PC-3 (cell line): ENCODE results near the gene TFRC. TPM values are rescaled to one million over a fixed set of nuclear protein-coding genes. Genes with fewer than 3 reads are reported as not detected.
"Not testable (repeated sequence)": the region's sequence is repeated elsewhere in the genome, so short reads cannot be mapped to it uniquely, and the experiment has no call there.

Experiments used
- ATAC-seq: fragments of 200-7000 bp; cut with Tn5 transposase; 2 replicates; pipeline ENCODE4 v1.9.1; 2020; ENCODE audit warnings: mild to moderate bottlenecking, moderate library complexity
- BruUV-seq: library from RNA; stranded (reverse); fragments of 400-500 nt; replicated peaks from 2 replicates; lab custom pipeline; 2021; lab: Mats Ljungman, UMichigan
- CTCF ChIA-PET: fragments of 300-600 bp; sonication (Branson Sonifier 250); formaldehyde crosslinking; loops from one replicate; lab custom pipeline; 2022; ENCODE audit warnings: antibody characterized with exemption; lab: Charles Lee
- POLR2A ChIA-PET: fragments of 300-600 bp; sonication (Branson Sonifier 250); formaldehyde crosslinking; loops from one replicate; lab custom pipeline; 2022; ENCODE audit warnings: antibody characterized with exemption; ENCODE audit not compliant: unreplicated experiment; lab: Charles Lee
- DNase-seq: peaks from one replicate; pipeline ENCODE4 v3.0.0-alpha.2; 2015
- H2AFZ ChIP-seq: fragments of 300-600 bp; sonication (generic); 2 replicates; pipeline ENCODE4 v1.6.0; 2016; ENCODE audit warnings: antibody characterized with exemption, low read length
- H3F3A ChIP-seq: fragments of 300-600 bp; sonication (generic); one replicate; pipeline ENCODE4 v1.6.0; 2017; ENCODE audit warnings: antibody characterized with exemption, low read length, control low read depth, mild to moderate bottlenecking; ENCODE audit not compliant: unreplicated experiment
- H3K27ac ChIP-seq: fragments of 300-600 bp; sonication (generic); 2 replicates; pipeline ENCODE4 v1.5.1; 2016; ENCODE audit warnings: mild to moderate bottlenecking, low read length
- H3K27me3 ChIP-seq: fragments of 300-600 bp; sonication (generic); 2 replicates; pipeline ENCODE4 v1.6.1; 2016; ENCODE audit warnings: low read length, mixed read lengths
- H3K36me3 ChIP-seq: fragments of 300-600 bp; sonication (generic); 2 replicates; pipeline ENCODE4 v1.6.1; 2016; ENCODE audit warnings: low read depth, mixed run types, low read length, mixed read lengths
- H3K4me1 ChIP-seq: fragments of 300-600 bp; sonication (generic); 2 replicates; pipeline ENCODE4 v1.5.1; 2016; ENCODE audit warnings: low read length; ENCODE audit not compliant: insufficient read depth
- H3K4me2 ChIP-seq: fragments of 300-600 bp; sonication (generic); 2 replicates; pipeline ENCODE4 v1.6.0; 2016; ENCODE audit warnings: low read length
- H3K4me3 ChIP-seq: fragments of 300-600 bp; sonication (generic); 2 replicates; pipeline ENCODE4 v1.5.1; 2016; ENCODE audit warnings: mild to moderate bottlenecking, low read length, mixed read lengths
- H3K79me2 ChIP-seq: fragments of 300-600 bp; sonication (generic); 2 replicates; pipeline ENCODE4 v1.6.1; 2017; ENCODE audit warnings: low read length, mixed read lengths
- H3K9ac ChIP-seq: fragments of 300-600 bp; sonication (generic); 2 replicates; pipeline ENCODE4 v1.6.0; 2016; ENCODE audit warnings: mild to moderate bottlenecking, low read length
- H3K9me2 ChIP-seq: fragments of 300-600 bp; sonication (generic); replicated peaks from 2 replicates; pipeline ENCODE4 v1.6.1; 2016; ENCODE audit warnings: mixed run types, low read length, mixed read lengths
- H3K9me3 ChIP-seq: fragments of 300-600 bp; sonication (generic); 2 replicates; pipeline ENCODE4 v1.6.1; 2016; ENCODE audit warnings: low read length, mixed read lengths
- H4K20me1 ChIP-seq: fragments of 300-600 bp; sonication (generic); 2 replicates; pipeline ENCODE4 v1.6.1; 2016; ENCODE audit warnings: low read length, mixed read lengths
- CTCF ChIP-seq: fragments of 300-600 bp; sonication (generic); conservative IDR thresholded peaks from 2 replicates; pipeline ENCODE4 v1.5.1; 2017; ENCODE audit warnings: antibody characterized with exemption, low read depth, mild to moderate bottlenecking, low read length
- EZH2 ChIP-seq: fragments of 300-600 bp; sonication (generic); IDR thresholded peaks from one replicate; pipeline ENCODE4 v1.6.1; 2017; ENCODE audit warnings: antibody characterized with exemption, mild to moderate bottlenecking, low read length; ENCODE audit not compliant: unreplicated experiment
- EZH2phosphoT487 ChIP-seq: fragments of 300-600 bp; sonication (generic); IDR thresholded peaks from 2 replicates; pipeline ENCODE4 v1.6.1; 2018; ENCODE audit warnings: mild to moderate bottlenecking, antibody characterized with exemption, low read length, borderline replicate concordance
- intact Hi-C: fragments of 100-400 bp; cut with micrococcal nuclease; formaldehyde crosslinking; loops from 2 replicates; pipeline ENCODE4 v1.9.0; 2023
- total RNA-seq: library from RNA; depleted of rRNA; stranded (reverse); fragments of >200 nt; gene quantifications from 2 replicates; pipeline ENCODE4 v1.2.3, GENCODE V29; 2014

The TFRC gene
- total RNA-seq, 1 experiment from 2014 or later = 287 TPM

- H4K20me1 ChIP-seq = no peaks in the 10 kb centered on the region
- TF ChIP-seq EZH2phosphoT487 = no peak
- no peak for TF ChIP-seq CTCF
- no peak for TF ChIP-seq EZH2
- no peak overlapping the region for H2AFZ ChIP-seq
- no peak for ATAC-seq
- no TSS peak for BruUV-seq
- DNase-seq = no peak
- H3K4me1 ChIP-seq = peaks cover 16% of the 10 kb centered on the region
- H3K9ac ChIP-seq = no peak overlapping the region
- peaks cover 8% of the 10 kb centered on the region for H3F3A ChIP-seq
- no peak overlapping the region for H3K27ac ChIP-seq
- H3K79me2 ChIP-seq = no peaks in the 10 kb centered on the region
- H3K9me3 ChIP-seq = no peaks in the 10 kb centered on the region
- ChIA-PET POLR2A (no interaction called here), CTCF (no interaction called here)
- H3K27me3 ChIP-seq = no peaks in the 10 kb centered on the region
- H3K4me2 ChIP-seq = no peak overlapping the region
- H3K9me2 ChIP-seq = no peaks in the 10 kb centered on the region
- intact Hi-C loops = no loop called here
- H3K4me3 ChIP-seq = no peak overlapping the region
- H3K36me3 ChIP-seq = no peaks in the 10 kb centered on the region
Measured at GRCh38 chr3:196008387-196008786, 73.5 kb downstream of the TFRC start.

- no peak overlapping the region for H3K27ac ChIP-seq
- H3K9ac ChIP-seq = no peak overlapping the region
- ChIA-PET CTCF (no interaction called here), POLR2A (no interaction called here)
- peaks cover 10% of the 10 kb centered on the region for H3K4me1 ChIP-seq
- H3K79me2 ChIP-seq = no peaks in the 10 kb centered on the region
- no peak overlapping the region for H2AFZ ChIP-seq
- no peaks in the 10 kb centered on the region for H3K27me3 ChIP-seq
- H4K20me1 ChIP-seq = no peaks in the 10 kb centered on the region
- no TSS peak for BruUV-seq
- DNase-seq (no peak), ATAC-seq (no peak)
- TF ChIP-seq EZH2 (no peak), CTCF (no peak), EZH2phosphoT487 (no peak)
- no peak overlapping the region for H3K4me2 ChIP-seq
- no peaks in the 10 kb centered on the region for H3K9me3 ChIP-seq
- H3K9me2 ChIP-seq = no peaks in the 10 kb centered on the region
- no peak overlapping the region for H3K4me3 ChIP-seq
- intact Hi-C loops = no loop called here
- H3K36me3 ChIP-seq = no peaks in the 10 kb centered on the region
- H3F3A ChIP-seq = peaks cover 8% of the 10 kb centered on the region
Measured at GRCh38 chr3:196007744-196008335, 74.0 kb downstream of the TFRC start.

GRCh38 chr3:196005338-196005737, 76.6 kb downstream of the TFRC start:
- ATAC-seq, H3K9me3 ChIP-seq, H3K27ac ChIP-seq, H3K9me2 ChIP-seq, H2AFZ ChIP-seq, DNase-seq, H3K36me3 ChIP-seq, H3K79me2 ChIP-seq, H4K20me1 ChIP-seq, BruUV-seq, H3K9ac ChIP-seq, POLR2A ChIA-PET, intact Hi-C loops, H3K27me3 ChIP-seq, H3K4me3 ChIP-seq, H3K4me1 ChIP-seq, CTCF ChIA-PET, H3F3A ChIP-seq, H3K4me2 ChIP-seq: not testable (repeated sequence)

- H3K27me3 ChIP-seq, CTCF ChIA-PET, H3K36me3 ChIP-seq, H3K79me2 ChIP-seq, H3K4me1 ChIP-seq, H3K9me2 ChIP-seq, H3K9me3 ChIP-seq, H3K4me2 ChIP-seq, DNase-seq, H4K20me1 ChIP-seq, ATAC-seq, H3K9ac ChIP-seq, H2AFZ ChIP-seq, BruUV-seq, intact Hi-C loops, H3K27ac ChIP-seq, H3K4me3 ChIP-seq, H3F3A ChIP-seq: not testable (repeated sequence)
- POLR2A ChIA-PET = interaction anchor here (0.7 kb wide), 1 partner anchor 716 kb away, joined by 3 read pairs; no protein-coding TSS in a partner anchor
Measured at GRCh38 chr3:196004359-196005052, 77.4 kb downstream of the TFRC start.
